ENCODE data around the gene TLR1.
"Not testable (repeated sequence)": the region's sequence is repeated elsewhere in the genome, so short reads cannot be mapped to it uniquely, and the experiment has no call there.

The TLR1 gene

GRCh38 chr4:38777925-38778324 is 26.7 kb downstream of the TLR1 start:
- in situ Hi-C loops (cut with MboI; ENCODE audit: low sequenced_read_pairs) = not testable (repeated sequence)

- in situ Hi-C loops (cut with MboI; ENCODE audit: low sequenced_read_pairs) = no loop called here
Observed at GRCh38 chr4:38775326-38775725, 29.3 kb downstream of the TLR1 start.

- in situ Hi-C loops (cut with MboI; ENCODE audit: low sequenced_read_pairs) = no loop called here
Observed at GRCh38 chr4:38774181-38774955, 30.2 kb downstream of the TLR1 start.

GRCh38 chr4:38770281-38770680 is 34.3 kb downstream of the TLR1 start:
- in situ Hi-C loops (cut with MboI; ENCODE audit: low sequenced_read_pairs) = not testable (repeated sequence)

- in situ Hi-C loops (cut with MboI; ENCODE audit: low sequenced_read_pairs) = no loop called here
Observed at GRCh38 chr4:38769857-38770256, 34.7 kb downstream of the TLR1 start.

GRCh38 chr4:38769441-38769840 is 35.1 kb downstream of the TLR1 start:
- in situ Hi-C loops (cut with MboI; ENCODE audit: low sequenced_read_pairs) = no loop called here

GRCh38 chr4:38768968-38769394 is 35.6 kb downstream of the TLR1 start:
- in situ Hi-C loops (cut with MboI; ENCODE audit: low sequenced_read_pairs) = no loop called here

- in situ Hi-C loops (cut with MboI; ENCODE audit: low sequenced_read_pairs) = not testable (repeated sequence)
Observed at GRCh38 chr4:38766940-38767339, 37.7 kb downstream of the TLR1 start.

GRCh38 chr4:38765382-38765781 is 39.2 kb downstream of the TLR1 start:
- in situ Hi-C loops (cut with MboI; ENCODE audit: low sequenced_read_pairs) = no loop called here

- in situ Hi-C loops (cut with MboI; ENCODE audit: low sequenced_read_pairs) = no loop called here
Observed at GRCh38 chr4:38764277-38764676, 40.3 kb downstream of the TLR1 start.

GRCh38 chr4:38762560-38762959 is 42.0 kb downstream of the TLR1 start:
- in situ Hi-C loops (cut with MboI; ENCODE audit: low sequenced_read_pairs) = no loop called here

GRCh38 chr4:38759790-38760122 is 44.8 kb downstream of the TLR1 start:
- in situ Hi-C loops (cut with MboI; ENCODE audit: low sequenced_read_pairs) = loop anchor here (10.0 kb wide), 1 partner anchor 375 kb away; no protein-coding TSS in a partner anchor

- in situ Hi-C loops (cut with MboI; ENCODE audit: low sequenced_read_pairs) = loop anchor here (10.0 kb wide), 1 partner anchor 376 kb away; no protein-coding TSS in a partner anchor
Observed at GRCh38 chr4:38759113-38759789, 45.3 kb downstream of the TLR1 start.

- in situ Hi-C loops (cut with MboI; ENCODE audit: low sequenced_read_pairs) = loop anchor here (10.0 kb wide), 1 partner anchor 377 kb away; no protein-coding TSS in a partner anchor
Observed at GRCh38 chr4:38757945-38758600, 46.5 kb downstream of the TLR1 start.

- in situ Hi-C loops (cut with MboI; ENCODE audit: low sequenced_read_pairs) = loop anchor here (10.0 kb wide), 1 partner anchor 382 kb away; no protein-coding TSS in a partner anchor
Observed at GRCh38 chr4:38752941-38753806, 51.4 kb downstream of the TLR1 start.

GRCh38 chr4:38752372-38752940 is 52.1 kb downstream of the TLR1 start:
- in situ Hi-C loops (cut with MboI; ENCODE audit: low sequenced_read_pairs) = loop anchor here (10.0 kb wide), 1 partner anchor 382 kb away; no protein-coding TSS in a partner anchor

GRCh38 chr4:38751341-38752010 is 53.1 kb downstream of the TLR1 start:
- in situ Hi-C loops (cut with MboI; ENCODE audit: low sequenced_read_pairs) = loop anchor here (10.0 kb wide), 1 partner anchor 383 kb away; no protein-coding TSS in a partner anchor

- in situ Hi-C loops (cut with MboI; ENCODE audit: low sequenced_read_pairs) = loop anchor here (25.0 kb wide), 1 partner anchor 687 kb away; no protein-coding TSS in a partner anchor
Observed at GRCh38 chr4:38749336-38749735, 55.3 kb downstream of the TLR1 start.

- in situ Hi-C loops (cut with MboI; ENCODE audit: low sequenced_read_pairs) = loop anchor here (25.0 kb wide), 1 partner anchor 685 kb away; no protein-coding TSS in a partner anchor
Observed at GRCh38 chr4:38747629-38748028, 57.0 kb downstream of the TLR1 start.

All from HL-60/S4 treated with retinoic acid at 250 ng/mL for 4 days and 3 days (cell line).